Activated naive CD4-positive, alpha-beta T cell treated with anti-CD3 and anti-CD28 coated beads, Interleukin-2, amount 50 U/mL, for 24 hours (primary cell): ENCODE measurements around the gene BCAS3.

Experiments used
- H3K27ac Mint-ChIP-seq: one replicate; pipeline ENCODE4 v1.8.0; 2021; ENCODE audit warnings: mild to moderate bottlenecking, mixed read lengths
- H3K27me3 Mint-ChIP-seq: one replicate; pipeline ENCODE4 v1.8.0; 2021; ENCODE audit warnings: mixed read lengths
- H3K36me3 Mint-ChIP-seq: one replicate; pipeline ENCODE4 v1.8.0; 2021; ENCODE audit warnings: mixed read lengths
- H3K4me1 Mint-ChIP-seq: one replicate; pipeline ENCODE4 v1.8.0; 2021; ENCODE audit warnings: mixed read lengths
- H3K4me3 Mint-ChIP-seq: one replicate; pipeline ENCODE4 v1.8.0; 2021; ENCODE audit warnings: mild to moderate bottlenecking, mixed read lengths
- H3K9me3 Mint-ChIP-seq: one replicate; pipeline ENCODE4 v1.8.0; 2021; ENCODE audit warnings: mixed read lengths

BCAS3 gene

DNA sequence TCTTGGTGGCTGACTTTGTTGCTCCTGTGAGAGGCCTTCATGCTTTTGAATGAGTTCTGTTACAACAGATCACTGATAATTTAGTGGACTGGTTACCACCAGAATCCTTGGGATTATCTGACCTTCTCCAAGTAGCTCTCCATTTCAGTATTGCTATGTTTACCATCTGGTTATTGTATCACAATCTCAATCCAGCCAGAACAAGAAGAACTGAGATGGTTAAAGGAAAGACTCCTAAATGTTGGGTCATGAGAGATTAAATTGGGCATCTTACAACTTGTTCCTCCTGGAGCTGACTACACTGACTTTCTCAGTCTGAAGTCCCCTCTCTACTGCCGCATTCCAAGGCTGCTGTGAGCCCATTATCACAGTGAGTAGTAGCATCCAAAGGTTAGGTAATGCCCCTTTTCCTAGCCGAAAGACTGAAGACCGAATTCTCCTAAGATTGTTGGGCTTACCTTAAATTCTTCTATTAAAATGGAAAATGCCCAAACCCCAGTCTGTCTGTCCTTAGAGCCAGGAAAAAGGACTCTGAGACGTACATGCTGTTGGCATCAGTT, 540.3 kb downstream of the BCAS3 start:
- H3K27ac Mint-ChIP-seq, result no peak overlapping the region
- H3K4me3 Mint-ChIP-seq, result no peak overlapping the region
- no peaks in the 10 kb centered on the region for H3K27me3 Mint-ChIP-seq
- H3K4me1 Mint-ChIP-seq, result peaks cover 38% of the 10 kb centered on the region
- H3K36me3 Mint-ChIP-seq, result no peaks in the 10 kb centered on the region
- no peaks in the 10 kb centered on the region for H3K9me3 Mint-ChIP-seq

DNA sequence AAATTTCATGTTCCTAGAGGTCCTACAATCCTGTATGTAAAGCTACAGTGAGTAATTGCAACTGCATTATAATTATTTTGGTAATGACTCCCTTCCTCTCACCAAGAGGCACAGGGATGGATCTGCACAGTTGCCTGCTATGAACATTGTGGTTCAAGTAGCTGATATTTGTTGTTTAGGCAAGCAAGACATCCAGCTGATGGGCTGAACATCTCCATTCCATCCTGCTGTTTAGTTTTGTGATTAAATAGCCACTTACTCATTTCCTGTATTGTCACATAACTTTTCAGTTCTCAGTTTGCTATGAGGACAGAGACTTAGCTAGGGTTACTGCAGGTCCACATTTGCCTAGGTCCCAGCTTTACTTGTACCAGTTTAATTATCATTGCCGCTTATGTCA, 540.8 kb downstream of the BCAS3 start:
- no peaks in the 10 kb centered on the region for H3K36me3 Mint-ChIP-seq
- no peaks in the 10 kb centered on the region for H3K27me3 Mint-ChIP-seq
- H3K27ac Mint-ChIP-seq, result no peak overlapping the region
- H3K4me3 Mint-ChIP-seq, result no peak overlapping the region
- peaks cover 40% of the 10 kb centered on the region for H3K4me1 Mint-ChIP-seq
- H3K9me3 Mint-ChIP-seq, result no peaks in the 10 kb centered on the region

DNA sequence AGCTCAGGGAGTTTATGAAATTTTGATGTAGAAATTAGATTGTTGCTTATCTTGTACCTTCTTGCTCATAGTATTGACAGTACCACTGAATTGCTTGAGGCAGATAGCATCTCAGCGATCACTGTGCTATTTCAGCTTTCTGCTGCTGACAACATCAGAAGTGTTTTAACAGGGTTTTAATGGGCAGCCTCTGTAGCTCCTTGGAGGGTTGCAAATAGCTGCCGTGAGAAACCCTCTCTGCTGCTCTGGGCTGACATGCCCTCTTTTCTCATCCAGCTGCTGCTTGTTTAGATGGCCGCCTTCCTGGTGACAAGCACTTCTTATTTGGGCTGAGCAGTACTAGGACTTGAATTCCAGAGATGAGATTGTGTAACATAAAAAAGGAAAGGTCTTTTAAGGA, 541.8 kb downstream of the BCAS3 start:
- H3K4me1 Mint-ChIP-seq, result peaks cover 42% of the 10 kb centered on the region
- no peaks in the 10 kb centered on the region for H3K9me3 Mint-ChIP-seq
- H3K27ac Mint-ChIP-seq, result peak overlapping the region; percentile 61
- no peaks in the 10 kb centered on the region for H3K36me3 Mint-ChIP-seq
- H3K27me3 Mint-ChIP-seq, result no peaks in the 10 kb centered on the region
- H3K4me3 Mint-ChIP-seq, result peak overlapping the region; percentile 53

DNA sequence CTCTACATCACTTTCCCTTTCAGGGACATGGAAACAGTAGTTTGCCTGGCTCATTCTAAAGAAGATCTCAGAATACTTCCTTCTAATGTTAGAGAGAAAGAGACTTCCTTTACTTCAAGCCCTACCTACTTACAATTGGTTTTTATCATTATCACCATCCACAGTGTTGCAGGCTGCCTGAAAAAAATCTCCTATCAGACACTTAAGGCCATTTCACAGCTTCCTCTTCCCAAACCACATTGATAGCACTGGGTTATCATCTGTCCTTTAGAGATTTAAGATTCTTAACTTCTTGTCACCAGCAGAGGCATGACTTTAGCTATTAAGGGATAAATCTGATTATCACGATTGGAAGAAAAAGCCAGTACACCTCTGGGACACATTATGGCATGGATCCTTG, 543.5 kb downstream of the BCAS3 start:
- H3K27ac Mint-ChIP-seq, result peak overlapping the region; percentile 52
- H3K9me3 Mint-ChIP-seq, result no peaks in the 10 kb centered on the region
- H3K27me3 Mint-ChIP-seq, result no peaks in the 10 kb centered on the region
- no peaks in the 10 kb centered on the region for H3K36me3 Mint-ChIP-seq
- H3K4me3 Mint-ChIP-seq, result peak overlapping the region; percentile 30
- peaks cover 46% of the 10 kb centered on the region for H3K4me1 Mint-ChIP-seq

DNA sequence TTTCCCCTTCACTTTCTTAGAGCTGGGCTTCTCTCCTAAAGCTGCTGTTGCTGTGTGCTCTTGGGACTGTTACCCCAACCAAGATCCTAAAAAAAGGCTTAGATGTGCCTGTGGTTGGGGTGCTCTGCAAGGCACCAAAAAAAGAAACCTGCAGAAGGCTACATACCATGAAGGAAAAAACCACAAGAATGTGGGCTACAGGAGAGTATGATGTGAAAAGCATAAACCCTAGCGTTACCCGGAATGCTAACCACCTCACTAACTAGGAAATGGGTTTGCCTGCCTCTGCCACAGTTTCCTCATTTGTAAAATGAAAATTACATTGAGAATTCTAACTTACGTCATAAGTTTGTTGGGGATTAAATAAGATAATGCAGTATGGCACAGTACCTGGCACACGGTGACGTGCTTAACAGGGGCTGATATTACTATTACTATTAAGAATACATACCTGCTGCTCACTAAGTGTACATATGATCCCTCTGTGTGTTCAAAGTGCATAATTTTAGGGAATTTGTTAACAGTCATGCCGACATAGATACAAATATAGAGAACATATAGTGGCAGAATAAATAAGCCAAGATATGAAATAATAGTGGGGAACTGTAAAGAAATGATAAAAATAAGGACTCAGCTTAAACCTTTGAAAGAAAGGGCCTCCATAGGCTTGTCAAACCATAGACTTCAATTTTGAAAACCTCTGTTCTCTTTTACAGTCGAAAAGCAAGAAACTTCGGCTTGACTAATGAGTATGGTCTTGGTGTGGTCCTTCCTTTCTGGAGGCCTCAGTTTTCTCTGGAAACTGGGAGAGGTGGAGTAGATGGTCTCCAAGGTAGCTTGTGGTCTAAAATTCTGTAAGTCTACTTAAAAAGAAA, 544.2 kb downstream of the BCAS3 start:
- no peaks in the 10 kb centered on the region for H3K9me3 Mint-ChIP-seq
- peaks cover 46% of the 10 kb centered on the region for H3K4me1 Mint-ChIP-seq
- H3K27me3 Mint-ChIP-seq, result no peaks in the 10 kb centered on the region
- peak overlapping the region; percentile 88 for H3K27ac Mint-ChIP-seq
- no peaks in the 10 kb centered on the region for H3K36me3 Mint-ChIP-seq
- peak overlapping the region; percentile 87 for H3K4me3 Mint-ChIP-seq

DNA sequence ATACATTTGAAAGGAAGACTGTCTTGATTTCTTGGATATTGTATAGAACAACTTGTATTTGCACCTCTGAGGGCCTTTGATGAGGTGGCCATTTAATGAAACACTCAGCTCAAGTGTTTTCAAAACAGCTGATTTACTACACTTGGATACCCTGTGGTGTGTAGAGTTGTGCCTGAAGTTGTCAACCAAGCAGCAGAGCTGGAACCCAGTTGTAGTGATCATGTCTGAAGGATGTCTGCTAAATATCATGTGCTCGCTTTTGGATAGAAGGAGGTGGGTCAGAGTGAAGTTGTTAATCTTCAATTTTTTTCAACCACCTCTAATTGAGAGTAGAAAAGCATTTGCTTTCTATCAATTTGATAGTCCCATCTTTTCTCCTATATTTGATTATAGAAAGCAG, 546.1 kb downstream of the BCAS3 start:
- H3K27me3 Mint-ChIP-seq, result no peaks in the 10 kb centered on the region
- H3K9me3 Mint-ChIP-seq, result no peaks in the 10 kb centered on the region
- peaks cover 42% of the 10 kb centered on the region for H3K4me1 Mint-ChIP-seq
- H3K4me3 Mint-ChIP-seq, result peak overlapping the region; percentile 77
- H3K36me3 Mint-ChIP-seq, result no peaks in the 10 kb centered on the region
- H3K27ac Mint-ChIP-seq, result no peak overlapping the region

DNA sequence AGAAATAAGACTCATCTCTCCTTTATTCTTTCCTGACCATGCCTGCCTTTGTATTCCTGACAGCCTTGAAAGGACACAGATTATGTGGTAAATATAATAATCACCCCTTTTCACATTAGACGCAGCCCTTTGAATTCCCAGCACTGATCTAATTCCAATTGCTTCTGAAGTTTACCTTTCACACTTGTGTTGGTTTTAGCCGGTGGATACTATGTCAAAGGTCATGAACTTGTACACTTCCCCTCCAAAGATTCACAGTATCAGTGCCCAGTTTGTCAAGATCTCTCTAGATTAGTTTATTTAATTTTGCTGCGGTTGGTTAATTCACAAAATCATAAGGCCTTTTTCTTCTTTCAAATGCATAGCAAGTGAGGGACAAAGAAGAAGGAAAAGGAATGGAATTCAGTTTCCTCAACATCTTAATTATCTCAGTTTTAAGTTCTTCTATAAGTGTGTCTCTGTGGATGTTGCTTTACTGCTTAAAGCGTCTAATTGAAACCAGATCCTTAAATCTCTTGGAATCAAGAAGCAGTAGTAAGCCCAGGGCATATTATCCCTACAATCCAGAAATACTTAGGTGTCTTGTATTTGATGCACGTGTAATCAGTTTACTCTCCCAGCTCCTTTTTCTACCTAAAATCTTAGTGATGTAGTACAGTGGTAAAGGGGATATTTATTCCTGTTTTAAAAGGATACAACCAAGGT, 547.7 kb downstream of the BCAS3 start:
- H3K27ac Mint-ChIP-seq, result no peak overlapping the region
- peaks cover 35% of the 10 kb centered on the region for H3K4me1 Mint-ChIP-seq
- no peaks in the 10 kb centered on the region for H3K27me3 Mint-ChIP-seq
- H3K9me3 Mint-ChIP-seq, result no peaks in the 10 kb centered on the region
- no peak overlapping the region for H3K4me3 Mint-ChIP-seq
- no peaks in the 10 kb centered on the region for H3K36me3 Mint-ChIP-seq

DNA sequence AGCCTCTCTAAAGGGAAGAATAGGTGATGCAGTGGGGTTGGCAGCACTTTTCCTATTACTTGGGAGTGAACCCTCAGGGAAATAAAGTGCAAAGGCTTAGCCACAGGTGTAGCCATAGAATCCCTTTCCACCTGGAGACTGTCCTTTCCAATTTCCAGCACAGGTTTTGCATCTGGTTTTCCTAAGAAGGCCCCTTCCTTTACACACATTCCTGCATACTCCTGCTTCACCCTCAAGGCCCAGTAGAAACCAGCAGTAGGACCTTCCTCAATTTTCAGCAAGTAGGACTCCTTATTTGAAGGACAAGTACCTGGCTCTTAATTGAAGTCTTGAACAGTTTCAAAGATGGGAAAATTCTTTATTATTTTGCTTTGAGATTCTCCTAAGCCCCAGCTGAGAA, 550.2 kb downstream of the BCAS3 start:
- Mint-ChIP-seq H3K4me1 (peaks cover 16% of the 10 kb centered on the region), H3K9me3 (no peaks in the 10 kb centered on the region), H3K27ac (no peak overlapping the region), H3K36me3 (no peaks in the 10 kb centered on the region), H3K27me3 (no peaks in the 10 kb centered on the region), H3K4me3 (no peak overlapping the region)

DNA sequence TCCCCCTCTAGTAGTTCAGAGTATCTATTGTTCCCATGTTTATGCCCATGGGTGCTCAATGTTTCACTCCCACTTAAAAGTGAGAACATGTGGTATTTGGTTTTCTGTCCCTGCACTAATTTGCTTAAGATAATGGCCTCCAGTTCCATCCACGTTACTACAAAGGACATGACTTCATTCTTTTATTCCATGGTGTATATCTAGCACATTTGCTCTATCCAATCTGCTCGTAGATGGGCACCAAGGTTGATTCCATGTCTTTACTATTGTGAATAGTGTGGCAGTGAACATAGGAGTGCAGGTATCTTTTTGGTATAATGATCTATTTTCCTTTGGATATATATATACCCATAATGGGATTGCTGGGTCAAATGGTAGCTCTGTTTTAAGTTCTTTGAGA, 552.8 kb downstream of the BCAS3 start:
- Mint-ChIP-seq H3K27me3 (no peaks in the 10 kb centered on the region), H3K9me3 (no peaks in the 10 kb centered on the region), H3K27ac (no peak overlapping the region), H3K4me1 (peaks cover 7% of the 10 kb centered on the region), H3K4me3 (no peak overlapping the region), H3K36me3 (no peaks in the 10 kb centered on the region)

DNA sequence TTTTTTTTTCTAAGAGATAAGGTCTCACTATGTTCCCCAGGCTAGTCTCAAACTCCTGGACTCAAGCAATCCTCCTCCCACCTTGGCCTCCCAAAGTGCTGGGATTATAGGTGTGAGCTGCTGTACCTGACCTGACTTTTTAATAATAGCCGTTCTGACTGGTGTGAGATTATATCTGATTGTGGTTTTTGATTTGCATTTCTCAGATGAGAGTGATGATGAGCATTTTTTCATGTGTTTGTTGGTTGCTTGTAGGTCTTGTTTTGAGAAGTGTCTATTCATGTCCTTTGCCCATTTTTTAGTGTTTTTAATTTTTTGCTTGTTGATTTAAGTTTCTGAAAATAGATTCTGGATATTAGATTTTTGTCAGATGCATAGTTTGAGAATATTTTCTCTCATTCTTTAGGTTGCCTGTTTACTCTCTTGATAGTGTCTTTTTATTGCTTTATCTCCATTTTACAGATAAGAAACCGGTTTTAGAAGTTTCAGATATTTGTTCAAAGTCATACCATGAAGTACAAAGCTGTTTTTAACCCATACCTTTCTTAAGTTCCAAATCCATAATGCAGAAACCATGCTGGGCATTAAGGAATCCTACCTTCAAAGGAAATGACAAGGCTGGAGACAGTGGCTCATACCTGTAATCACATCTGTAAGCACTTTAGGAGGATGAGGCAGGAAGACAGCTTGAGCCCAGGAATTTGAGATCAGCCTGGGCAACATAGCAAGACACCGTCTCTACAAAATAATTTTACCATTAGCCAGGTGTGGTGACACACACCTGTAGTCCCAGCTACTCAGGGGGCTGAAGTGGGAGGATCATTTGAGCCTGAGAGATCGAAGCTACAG, 553.5 kb downstream of the BCAS3 start:
- Mint-ChIP-seq H3K4me1 (peaks cover 7% of the 10 kb centered on the region), H3K36me3 (no peaks in the 10 kb centered on the region), H3K4me3 (no peak overlapping the region)

DNA sequence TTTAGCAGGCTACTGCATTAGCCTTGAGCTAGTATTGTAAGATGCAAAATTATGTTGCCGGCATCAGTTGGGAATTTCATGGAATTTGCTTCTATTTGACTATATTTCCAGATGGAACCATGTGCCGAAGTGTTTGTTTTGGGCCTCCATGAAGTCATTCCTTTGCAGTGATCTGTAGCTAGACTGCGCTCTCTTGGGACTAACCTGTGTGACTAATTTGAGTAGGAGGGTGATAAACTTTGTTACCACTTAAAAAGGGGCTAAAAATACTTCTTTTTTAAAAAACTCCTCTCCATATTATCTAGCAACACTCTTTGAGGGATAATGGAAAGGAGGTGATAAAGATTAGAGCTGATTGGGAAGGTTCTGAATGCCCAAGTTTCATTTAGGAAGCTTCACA, 555.2 kb downstream of the BCAS3 start:
- H3K36me3 Mint-ChIP-seq, result peaks cover 2% of the 10 kb centered on the region
- no peaks in the 10 kb centered on the region for H3K27me3 Mint-ChIP-seq
- H3K4me3 Mint-ChIP-seq, result no peak overlapping the region
- no peak overlapping the region for H3K27ac Mint-ChIP-seq
- peaks cover 7% of the 10 kb centered on the region for H3K4me1 Mint-ChIP-seq
- H3K9me3 Mint-ChIP-seq, result no peaks in the 10 kb centered on the region

More for the DNA sequence above, 553.5 kb downstream of the BCAS3 start:
- Mint-ChIP-seq H3K9me3 (no peaks in the 10 kb centered on the region), H3K27ac (no peak overlapping the region), H3K27me3 (no peaks in the 10 kb centered on the region)

DNA sequence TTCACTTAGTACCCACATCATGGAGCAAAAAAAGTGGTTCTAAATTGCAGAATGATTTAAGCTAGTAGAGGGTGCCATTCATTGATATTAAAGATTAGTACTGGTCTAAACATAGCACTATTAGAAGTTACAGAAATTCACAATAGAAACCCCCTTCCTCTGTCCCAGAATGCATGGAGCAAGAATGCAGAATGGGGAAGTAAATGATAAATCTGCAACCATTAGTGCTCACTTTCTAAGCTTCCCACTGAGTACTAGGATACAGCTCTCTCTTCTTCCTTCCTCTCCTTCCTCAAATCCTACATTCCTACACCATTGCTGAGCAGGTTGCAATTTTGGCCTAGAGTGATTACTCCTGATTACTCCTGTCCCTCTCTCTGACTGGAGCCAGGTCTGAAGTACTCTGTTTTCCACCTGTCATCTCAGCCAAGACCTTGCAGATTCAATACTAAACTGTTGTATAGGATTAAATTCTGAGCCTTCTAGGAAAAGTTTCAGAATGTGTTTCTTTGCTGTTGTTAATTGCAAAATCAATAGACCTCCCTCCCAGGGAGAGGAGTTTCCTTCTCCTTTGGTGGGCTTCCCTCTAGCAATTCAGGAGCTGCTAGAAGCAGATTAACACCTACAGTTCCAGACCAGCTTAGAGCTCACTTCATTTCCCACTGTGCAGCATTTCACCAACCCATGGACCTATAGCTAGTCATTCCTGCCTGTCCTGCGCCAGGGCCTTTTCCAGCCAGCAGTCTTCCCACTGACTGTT, 556.5 kb downstream of the BCAS3 start:
- H3K9me3 Mint-ChIP-seq, result no peaks in the 10 kb centered on the region
- H3K27ac Mint-ChIP-seq, result no peak overlapping the region
- peaks cover 2% of the 10 kb centered on the region for H3K36me3 Mint-ChIP-seq
- H3K4me1 Mint-ChIP-seq, result peaks cover 15% of the 10 kb centered on the region
- no peaks in the 10 kb centered on the region for H3K27me3 Mint-ChIP-seq
- no peak overlapping the region for H3K4me3 Mint-ChIP-seq

DNA sequence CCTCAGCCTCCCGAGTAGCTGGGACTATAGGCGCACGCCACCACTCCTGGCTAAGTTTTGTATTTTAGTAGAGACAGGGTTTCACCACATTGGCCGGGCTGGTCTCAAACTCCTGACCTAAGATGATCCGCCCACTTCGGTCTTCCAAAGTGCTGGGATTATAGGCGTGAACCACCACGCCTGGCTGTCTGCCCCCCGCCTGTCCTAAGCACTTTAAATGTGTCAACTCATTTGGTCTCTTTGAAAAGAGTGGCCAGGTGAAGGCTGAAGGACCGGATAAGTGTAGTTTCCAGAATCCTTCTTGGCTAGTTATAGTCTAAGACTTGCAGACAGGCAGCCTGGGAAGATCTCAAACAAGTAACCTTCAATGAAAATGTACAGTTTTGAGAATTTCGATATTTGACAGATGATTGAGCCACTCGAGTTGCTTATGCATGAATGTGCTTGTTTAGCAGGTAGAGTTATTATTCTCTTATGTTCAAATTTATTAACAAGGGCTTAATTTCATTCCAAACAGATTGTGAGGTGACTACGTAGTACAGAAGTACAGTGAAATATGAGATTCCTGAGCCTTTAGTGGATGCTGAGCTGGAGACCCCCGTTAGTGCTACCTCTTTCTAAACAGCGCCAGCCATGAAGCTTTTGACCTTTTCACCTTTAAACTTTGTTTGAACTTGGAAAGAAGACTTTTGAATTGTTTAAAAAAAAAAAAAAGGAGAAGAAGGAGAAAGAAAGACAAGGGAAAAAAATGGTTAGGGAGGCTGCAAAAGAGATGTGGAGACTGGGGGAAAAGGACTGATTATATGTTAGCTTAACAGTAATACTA, 557.6 kb downstream of the BCAS3 start:
- Mint-ChIP-seq H3K9me3 (no peaks in the 10 kb centered on the region), H3K27ac (no peak overlapping the region), H3K4me3 (no peak overlapping the region), H3K27me3 (no peaks in the 10 kb centered on the region), H3K36me3 (peaks cover 2% of the 10 kb centered on the region), H3K4me1 (peaks cover 19% of the 10 kb centered on the region)

DNA sequence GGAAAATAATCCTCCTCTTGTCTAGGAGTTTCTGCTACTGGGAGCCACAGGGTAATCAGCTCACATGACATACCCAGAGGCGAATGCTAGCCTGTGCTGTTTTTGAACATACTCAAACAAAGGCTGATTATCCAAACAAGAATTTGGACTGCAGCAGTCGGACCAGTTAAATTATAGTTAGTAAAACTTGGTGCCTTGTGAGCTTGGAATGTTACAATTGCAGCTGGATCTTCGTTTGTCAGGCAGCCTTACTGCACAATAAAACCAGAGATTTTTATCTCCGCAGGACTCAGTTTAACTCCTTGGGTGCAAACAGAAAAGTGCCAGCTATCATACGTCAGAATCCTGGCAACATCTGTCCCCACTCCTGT, 558.2 kb downstream of the BCAS3 start:
- Mint-ChIP-seq H3K4me1 (peaks cover 20% of the 10 kb centered on the region), H3K27me3 (no peaks in the 10 kb centered on the region), H3K27ac (no peak overlapping the region), H3K9me3 (no peaks in the 10 kb centered on the region), H3K4me3 (no peak overlapping the region), H3K36me3 (peaks cover 2% of the 10 kb centered on the region)
